ENCODE results near the gene SMPD3. TPM values are rescaled to one million over a fixed set of nuclear protein-coding genes. Genes with fewer than 3 reads are reported as not detected.

Gene SMPD3
- total and polyA plus RNA-seq, 8 donors = 0.79 to 3.7 (median 2.8) TPM

GRCh38 chr16:68397710-68398201, 50.6 kb downstream of the SMPD3 start:
- TF ChIP-seq CTCF (IDR thresholded peaks at IDR 0.05) = no peak
- Histone ChIP-seq H3K27ac (no peak overlapping the region), H3K27me3 (no peaks in the 10 kb centered on the region), H3K4me1 (no peaks in the 10 kb centered on the region), H3K4me3 (no peak overlapping the region), H3K36me3 (no peaks in the 10 kb centered on the region), H3K9me3 (no peaks in the 10 kb centered on the region)
- intact Hi-C loops (cut with DNase I) = loop anchor here (5.0 to 10.0 kb wide), 2 partner anchors 110 to 117 kb away; no protein-coding TSS in a partner anchor
- DNase-seq (no peak), ATAC-seq (no peak)

GRCh38 chr16:68396481-68396880, 51.8 kb downstream of the SMPD3 start:
- TF ChIP-seq CTCF (IDR thresholded peaks at IDR 0.05) = peak; percentile 46 to 64
- intact Hi-C loops (cut with DNase I) = loop anchor here (5.0 to 10.0 kb wide), 2 partner anchors 111 to 118 kb away; no protein-coding TSS in a partner anchor
- H3K36me3 ChIP-seq = no peaks in the 10 kb centered on the region
- ATAC-seq = peak; percentile 82
- H3K27ac ChIP-seq = no peak overlapping the region
- H3K27me3 ChIP-seq = no peaks in the 10 kb centered on the region
- no peak overlapping the region for H3K4me3 ChIP-seq
- H3K4me1 ChIP-seq = no peaks in the 10 kb centered on the region
- H3K9me3 ChIP-seq = no peaks in the 10 kb centered on the region
- peak in 2 of 4 donors; percentile 28 to 33 for DNase-seq

- H3K9me3 ChIP-seq = no peaks in the 10 kb centered on the region
- H3K4me3 ChIP-seq = no peak overlapping the region
- no peak for TF ChIP-seq CTCF (IDR thresholded peaks at IDR 0.05)
- no peak overlapping the region for H3K27ac ChIP-seq
- ATAC-seq (no peak), DNase-seq (peak in 1 of 4 donors; percentile 24)
- no peaks in the 10 kb centered on the region for H3K36me3 ChIP-seq
- no peaks in the 10 kb centered on the region for H3K4me1 ChIP-seq
- no peaks in the 10 kb centered on the region for H3K27me3 ChIP-seq
- intact Hi-C loops (cut with DNase I) = loop anchor here (5.0 to 10.0 kb wide), 2 partner anchors 111 to 119 kb away; no protein-coding TSS in a partner anchor
Observed at GRCh38 chr16:68395815-68396214, 52.5 kb downstream of the SMPD3 start.

GRCh38 chr16:68395167-68395786, 53.0 kb downstream of the SMPD3 start:
- intact Hi-C loops (cut with DNase I) = loop anchor here (5.0 to 10.0 kb wide), 2 partner anchors 112 to 120 kb away; no protein-coding TSS in a partner anchor

More at GRCh38 chr16:68395167-68395786, 53.0 kb downstream of the SMPD3 start:
- ATAC-seq (no peak), DNase-seq (peak in 1 of 4 donors; percentile 16)
- Histone ChIP-seq H3K36me3 (no peaks in the 10 kb centered on the region), H3K4me1 (no peaks in the 10 kb centered on the region), H3K27me3 (no peaks in the 10 kb centered on the region), H3K4me3 (no peak overlapping the region), H3K9me3 (no peaks in the 10 kb centered on the region), H3K27ac (no peak overlapping the region)
- TF ChIP-seq CTCF (IDR thresholded peaks at IDR 0.05) = no peak
